OCI-LY3 (cell line): Measurements from ENCODE around the gene TLR3.
"Not testable (repeated sequence)": the region's sequence is repeated elsewhere in the genome, so short reads cannot be mapped to it uniquely, and the experiment has no call there.

Experiments used
- EZH2phosphoT487 ChIP-seq: fragments of 200-600 bp; shearing (Covaris generic); IDR thresholded peaks from 2 replicates; pipeline ENCODE4 v1.6.1; 2018; ENCODE audit warnings: antibody characterized with exemption, mixed run types, low read depth
- TF ChIP-seq, protein P1 (sequence below): fragments of 200-600, 300-600 bp; sonication (generic); IDR thresholded peaks from 2 replicates; pipeline ENCODE4 v1.5.1; 2014; ENCODE audit warnings: antibody characterized with exemption, low read length, low read depth

DNA sequence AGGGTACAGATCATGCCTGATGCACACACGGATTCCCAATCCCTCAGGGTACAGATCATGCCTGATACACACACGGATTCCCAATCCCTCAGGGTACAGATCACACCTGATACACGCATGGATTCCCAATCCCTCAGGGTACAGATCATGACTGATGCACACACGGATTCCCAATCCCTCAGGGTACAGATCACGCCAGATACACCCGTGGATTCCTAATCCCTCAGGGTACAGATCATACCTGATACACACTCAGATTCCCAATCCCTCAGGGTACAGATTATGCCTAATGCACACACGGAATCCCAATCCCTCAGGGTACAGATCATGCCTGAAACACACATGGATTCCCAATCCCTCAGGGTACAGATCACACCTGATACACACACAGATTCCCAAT, 34.3 kb upstream of the TLR3 start:
- TF ChIP-seq, protein P1, sequence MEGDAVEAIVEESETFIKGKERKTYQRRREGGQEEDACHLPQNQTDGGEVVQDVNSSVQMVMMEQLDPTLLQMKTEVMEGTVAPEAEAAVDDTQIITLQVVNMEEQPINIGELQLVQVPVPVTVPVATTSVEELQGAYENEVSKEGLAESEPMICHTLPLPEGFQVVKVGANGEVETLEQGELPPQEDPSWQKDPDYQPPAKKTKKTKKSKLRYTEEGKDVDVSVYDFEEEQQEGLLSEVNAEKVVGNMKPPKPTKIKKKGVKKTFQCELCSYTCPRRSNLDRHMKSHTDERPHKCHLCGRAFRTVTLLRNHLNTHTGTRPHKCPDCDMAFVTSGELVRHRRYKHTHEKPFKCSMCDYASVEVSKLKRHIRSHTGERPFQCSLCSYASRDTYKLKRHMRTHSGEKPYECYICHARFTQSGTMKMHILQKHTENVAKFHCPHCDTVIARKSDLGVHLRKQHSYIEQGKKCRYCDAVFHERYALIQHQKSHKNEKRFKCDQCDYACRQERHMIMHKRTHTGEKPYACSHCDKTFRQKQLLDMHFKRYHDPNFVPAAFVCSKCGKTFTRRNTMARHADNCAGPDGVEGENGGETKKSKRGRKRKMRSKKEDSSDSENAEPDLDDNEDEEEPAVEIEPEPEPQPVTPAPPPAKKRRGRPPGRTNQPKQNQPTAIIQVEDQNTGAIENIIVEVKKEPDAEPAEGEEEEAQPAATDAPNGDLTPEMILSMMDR = not testable (repeated sequence)
- TF ChIP-seq EZH2phosphoT487 = not testable (repeated sequence)
